ENCODE results near the gene COL5A3.

COL5A3 gene

DNA sequence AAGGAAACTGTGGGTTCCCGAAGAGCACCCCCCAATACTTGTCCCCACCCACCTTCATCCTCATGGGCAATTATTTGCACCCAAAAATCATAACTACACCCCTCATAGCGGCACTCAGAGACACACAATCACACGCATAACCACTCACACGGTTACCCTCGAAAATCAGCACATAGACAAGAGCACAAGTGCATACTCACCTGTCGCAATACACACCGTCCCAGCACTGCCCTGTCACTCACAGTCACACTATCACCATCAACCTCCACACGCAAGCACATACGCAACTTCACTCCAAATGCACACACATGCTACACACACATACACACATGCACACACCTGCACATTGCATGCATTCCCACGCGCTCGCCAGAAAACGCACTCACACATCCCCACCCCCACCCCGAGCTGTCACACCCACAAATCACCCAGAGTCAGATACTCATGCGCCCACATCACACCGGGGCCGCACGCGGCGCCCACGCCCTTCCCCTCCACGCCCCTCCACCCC lies 535 bp downstream of the COL5A3 start:
- DNase-seq = no peak

DNA sequence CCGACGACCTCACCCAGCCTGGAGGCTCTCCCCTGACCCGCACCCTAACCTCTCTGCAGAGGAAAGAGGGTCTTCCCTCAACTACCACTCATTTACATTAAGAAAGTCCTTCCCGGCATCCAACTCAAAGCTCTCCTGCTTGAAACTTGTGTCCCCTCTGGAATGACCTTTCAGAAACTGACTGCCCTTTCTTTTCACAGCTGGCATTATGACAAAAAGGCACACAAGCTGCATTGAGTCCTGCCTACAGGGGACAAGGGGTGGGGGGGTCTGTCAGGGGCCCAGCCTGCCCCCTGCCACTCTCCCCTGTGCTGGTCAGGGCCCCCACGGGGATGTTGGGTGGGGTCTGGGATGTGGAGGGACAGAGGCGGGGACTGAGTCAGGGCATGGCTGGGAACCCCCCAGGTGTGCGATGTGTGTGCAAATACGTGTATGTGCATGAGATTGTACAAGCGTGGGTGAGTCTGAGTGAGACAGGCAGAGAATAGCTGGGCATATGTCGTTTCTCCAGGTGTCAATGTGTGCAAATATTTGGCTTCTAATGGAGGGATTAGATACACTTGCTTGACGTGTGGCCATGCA lies 2.0 kb downstream of the COL5A3 start:
- no peak for DNase-seq

DNA sequence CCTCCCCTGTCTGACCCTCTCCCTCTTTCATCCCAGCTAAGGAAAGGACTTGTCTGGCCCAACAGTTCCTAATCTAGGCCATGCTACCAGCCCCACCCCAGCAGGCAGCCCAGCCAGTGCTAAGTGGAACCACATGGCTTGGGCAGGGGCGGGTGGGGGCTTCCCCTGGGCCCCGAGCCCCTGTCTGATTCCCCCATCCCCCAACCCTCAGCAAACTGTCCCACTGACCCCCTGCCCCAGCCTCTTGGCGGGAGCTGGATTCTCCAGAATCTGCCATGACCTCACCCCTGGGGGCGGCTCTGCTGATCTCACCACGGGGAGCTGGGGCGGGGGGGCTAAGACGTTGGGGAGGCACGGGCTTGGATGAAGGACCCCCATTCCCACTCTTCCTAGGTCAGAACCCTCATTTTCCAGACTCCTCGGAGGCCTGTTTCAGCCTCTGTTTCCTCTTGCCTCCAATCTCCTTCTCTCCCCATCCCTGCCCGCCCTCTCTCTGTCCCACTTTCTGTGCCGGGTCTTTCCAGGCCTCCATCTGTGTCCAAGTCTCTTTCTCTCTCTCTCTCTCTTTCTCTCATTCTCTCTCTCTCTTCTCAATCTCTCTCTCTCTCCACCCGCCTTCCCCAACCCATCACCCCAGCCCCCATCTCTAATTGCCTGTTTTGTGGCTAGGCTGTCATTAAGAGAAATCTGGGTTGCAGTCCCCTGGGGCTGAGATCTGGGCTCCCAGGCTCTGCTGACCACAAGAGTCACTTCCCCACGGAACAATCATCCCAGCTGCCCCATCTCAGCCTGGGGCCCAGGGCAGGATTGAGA lies 2.7 kb downstream of the COL5A3 start:
- DNase-seq = peak; percentile 76

DNA sequence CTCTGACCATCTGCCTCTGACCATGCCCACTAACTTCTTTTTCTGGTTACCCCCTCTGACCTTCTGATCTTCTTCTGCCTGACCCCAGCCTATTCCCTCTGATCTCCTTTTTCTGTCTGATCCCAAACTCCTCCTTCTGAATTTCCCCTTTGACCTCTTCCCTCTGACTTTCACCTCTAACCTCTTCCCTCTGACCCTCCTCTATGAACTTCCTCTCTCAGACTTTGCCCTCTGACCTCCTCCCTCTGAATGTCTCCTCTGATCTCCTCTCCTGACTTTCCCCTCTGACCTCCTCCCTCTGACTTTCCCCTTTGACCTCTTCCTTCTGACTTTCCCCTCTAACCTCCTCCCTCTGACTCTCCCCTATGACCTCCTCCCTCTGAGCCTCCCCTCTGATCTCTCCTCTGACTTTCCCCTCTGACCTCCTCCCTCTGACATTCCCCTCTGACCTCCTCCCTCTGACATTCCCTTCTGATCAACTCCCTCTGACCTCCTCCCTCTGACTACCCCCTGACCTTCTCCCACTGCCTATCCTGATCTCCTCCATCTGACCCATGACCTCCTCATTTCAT lies 3.5 kb downstream of the COL5A3 start:
- DNase-seq = no peak

DNA sequence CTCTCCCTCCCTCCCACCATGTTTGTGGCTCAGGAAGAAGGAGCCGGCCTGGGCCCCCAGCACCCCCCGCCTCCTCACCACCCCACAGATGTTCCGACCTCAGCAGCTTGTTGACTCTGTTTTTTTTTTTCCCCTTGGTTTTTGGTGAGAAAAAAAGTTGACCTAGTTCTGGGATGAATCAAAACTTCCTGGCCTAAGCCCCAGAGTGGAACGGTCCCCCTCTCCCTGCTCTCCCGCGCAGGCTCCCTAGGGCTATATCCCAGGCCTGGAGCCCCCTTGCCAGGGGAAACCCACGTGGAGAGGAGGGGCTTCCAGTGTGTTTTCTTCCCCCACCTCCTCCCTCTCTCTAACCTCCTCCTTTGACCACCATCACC lies 4.0 kb downstream of the COL5A3 start:
- DNase-seq = peak; percentile 70

DNA sequence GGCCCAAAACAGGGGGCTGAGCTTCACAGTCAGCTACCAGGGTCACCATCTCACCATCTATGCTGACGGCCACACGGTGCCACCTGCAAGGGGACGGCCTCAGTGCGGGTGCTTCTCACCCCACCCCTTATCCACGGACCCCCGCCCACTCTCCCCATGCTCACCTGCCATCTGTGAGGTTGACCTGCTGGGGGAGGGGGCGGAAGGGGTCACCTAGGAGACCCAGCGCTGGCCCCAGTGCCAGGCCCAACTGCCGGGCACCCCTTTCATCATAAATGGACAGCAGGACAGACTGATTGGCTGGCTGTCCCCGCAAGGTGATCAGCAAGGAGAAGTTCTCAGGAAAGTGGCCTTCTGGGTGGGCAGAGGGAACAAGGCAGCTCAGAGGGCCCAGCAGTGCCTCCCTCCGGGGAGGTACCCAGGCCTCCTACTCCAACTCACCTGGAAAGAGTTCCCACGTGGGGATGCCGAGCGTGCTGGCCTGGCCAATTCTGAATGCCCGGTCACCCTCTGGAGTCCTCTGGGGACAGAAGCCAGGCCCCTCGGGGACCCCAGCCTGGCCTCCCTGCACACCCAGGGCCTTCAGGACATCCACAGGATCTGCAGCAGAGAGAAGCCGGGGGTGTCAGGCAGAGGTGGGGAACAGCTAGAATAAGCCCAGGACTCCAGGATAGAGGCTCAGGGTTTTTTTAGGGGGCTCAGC lies 4.5 kb downstream of the COL5A3 start:
- DNase-seq = no peak

DNA sequence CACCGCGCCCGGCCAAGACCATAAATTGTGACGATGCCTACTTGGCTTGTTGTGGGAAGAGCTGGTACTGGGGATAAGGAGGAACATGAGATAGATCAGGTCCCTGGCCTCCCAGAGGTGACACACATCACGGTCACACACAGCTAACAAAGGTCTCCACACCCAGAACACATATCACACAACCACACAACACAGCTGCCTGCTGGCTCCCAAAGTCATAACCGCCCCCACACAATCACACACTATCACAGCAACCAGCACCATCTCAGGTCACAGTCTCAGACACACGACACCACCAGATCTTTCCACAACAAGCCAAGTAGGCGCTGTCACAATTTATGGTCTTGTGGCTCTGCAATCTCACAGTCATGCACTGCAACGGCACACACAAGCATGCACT lies 5.7 kb downstream of the COL5A3 start:
- no peak for DNase-seq

DNA sequence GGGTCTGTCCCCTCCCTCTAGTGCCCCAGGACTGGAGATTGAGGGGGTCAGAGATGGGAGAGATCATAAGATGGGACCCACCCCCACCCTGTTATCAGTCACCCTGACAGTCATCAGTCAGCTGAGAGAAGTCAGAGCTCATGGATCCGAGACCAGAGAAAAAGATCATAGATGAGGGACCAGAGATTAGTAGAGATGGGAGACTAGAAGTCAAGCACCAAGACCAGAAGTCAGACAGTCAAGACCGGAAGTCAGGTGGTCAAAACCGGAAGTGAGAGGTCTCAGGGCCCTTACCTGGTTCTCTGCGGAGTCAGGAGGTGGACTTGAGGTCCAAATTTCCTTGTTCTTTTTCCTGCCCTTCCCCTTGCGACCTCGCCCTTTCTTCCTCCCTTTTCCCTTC lies 7.0 kb downstream of the COL5A3 start:
- no peak for DNase-seq

DNA sequence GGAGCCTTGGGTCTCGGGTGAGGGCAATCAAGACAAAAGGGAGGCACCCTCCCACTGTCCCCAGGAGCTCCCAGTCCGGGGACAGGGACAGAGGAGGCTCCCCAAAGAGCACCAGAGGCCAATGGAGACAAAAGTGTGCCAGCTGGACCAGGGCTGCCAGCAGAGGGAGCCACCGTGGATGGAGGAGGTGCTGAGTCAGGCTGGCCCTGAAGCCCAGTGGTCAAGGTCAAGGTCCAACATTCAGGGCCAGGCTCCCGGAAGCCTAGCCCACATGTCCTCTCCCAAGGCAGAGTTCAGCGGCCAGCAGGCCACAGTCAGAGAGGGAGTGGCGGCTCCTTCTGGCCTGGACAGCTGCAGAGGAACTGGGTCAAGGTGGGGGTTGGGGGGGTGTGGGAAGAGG lies 8.4 kb downstream of the COL5A3 start:
- no peak for DNase-seq

DNA sequence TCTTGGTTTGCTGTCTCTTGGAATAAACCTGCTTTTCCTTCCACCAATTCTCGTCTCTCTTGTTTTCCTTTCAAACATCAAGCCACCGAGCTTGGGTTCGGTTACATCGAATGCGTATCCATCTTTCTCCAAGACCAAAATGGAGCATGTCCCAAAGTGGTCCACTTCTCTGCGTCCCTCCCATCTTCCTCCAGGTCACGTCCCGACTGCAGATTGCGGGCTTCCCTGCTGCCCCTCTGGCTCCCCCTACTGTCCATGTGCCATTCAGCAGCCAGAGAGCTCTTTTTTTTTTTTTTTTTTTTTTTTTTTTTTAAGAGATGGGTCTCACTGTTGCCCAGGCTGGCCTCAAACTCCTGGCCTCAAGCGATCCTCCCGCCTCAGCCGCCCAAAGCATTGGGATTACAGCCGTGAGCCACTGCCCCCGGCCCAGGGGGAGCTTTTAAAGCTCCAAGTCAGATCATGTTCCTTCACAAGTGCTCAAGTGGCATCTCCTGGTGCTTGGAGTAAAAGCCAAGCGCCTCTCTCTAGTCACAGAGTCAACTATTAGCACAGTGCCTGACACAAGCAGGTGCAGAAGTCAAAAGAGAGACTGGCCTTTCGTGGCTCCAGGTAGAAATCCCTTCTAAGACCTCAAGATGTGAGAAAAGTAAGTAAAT lies 10.0 kb downstream of the COL5A3 start:
- DNase-seq = peak; percentile 76

DNA sequence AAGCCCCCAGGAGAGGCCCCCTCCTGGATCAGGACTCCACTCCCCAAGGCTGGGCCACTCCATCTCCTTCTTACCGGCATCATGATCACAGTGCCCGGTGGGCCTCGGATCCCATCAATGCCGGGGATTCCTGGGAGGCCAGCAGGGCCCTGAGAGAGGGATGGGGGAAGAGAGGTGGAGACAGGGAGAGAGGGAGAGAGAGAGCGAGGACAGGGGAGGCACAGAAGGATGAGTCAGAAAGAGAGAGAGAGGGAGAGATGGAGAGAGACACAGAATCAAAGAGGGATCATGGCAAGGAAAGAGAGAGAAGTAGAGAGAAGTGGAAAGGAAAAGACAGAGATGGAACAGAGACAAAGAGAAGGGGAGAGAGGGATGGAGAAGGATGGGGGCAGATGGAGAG lies 13.8 kb downstream of the COL5A3 start:
- peak; percentile 37 for DNase-seq

DNA sequence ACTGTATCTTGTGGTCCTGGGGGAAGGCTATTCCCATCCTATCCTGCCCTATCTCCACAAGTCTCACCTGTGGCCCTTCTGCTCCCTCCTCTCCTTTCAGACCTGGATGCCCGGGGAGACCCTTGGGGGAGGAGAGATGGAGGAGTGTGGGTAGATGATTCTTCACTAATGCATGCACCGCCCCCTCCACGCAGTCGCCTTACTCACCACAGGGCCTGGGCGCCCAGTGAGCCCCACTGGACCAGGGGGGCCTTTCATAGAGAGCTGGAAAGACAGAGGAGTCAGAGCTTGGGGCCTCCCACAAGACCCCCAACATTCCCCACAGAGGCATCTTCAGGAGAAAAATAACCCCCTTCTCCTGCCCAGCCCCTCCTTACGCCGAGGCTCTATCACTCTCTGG lies 14.3 kb downstream of the COL5A3 start:
- DNase-seq = no peak

DNA sequence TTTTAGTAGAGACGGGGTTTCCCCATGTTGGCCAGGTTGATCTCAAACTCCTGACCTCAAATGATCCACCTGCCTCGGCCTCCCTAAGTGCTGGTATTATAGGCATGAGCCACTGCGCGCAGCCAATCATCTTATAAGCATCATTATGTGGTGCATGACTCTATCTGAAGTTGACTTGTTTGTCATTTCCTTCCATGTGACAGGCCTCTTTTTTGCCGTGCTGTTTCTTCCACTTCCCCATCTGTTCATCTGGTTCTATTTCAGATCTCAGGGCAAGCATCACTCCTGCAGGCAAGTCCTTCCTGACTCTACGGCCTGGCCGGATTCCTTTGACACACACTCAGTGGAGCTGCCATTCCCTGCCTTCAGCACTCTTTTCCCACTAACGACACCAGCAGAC lies 15.2 kb downstream of the COL5A3 start:
- no peak for DNase-seq

DNA sequence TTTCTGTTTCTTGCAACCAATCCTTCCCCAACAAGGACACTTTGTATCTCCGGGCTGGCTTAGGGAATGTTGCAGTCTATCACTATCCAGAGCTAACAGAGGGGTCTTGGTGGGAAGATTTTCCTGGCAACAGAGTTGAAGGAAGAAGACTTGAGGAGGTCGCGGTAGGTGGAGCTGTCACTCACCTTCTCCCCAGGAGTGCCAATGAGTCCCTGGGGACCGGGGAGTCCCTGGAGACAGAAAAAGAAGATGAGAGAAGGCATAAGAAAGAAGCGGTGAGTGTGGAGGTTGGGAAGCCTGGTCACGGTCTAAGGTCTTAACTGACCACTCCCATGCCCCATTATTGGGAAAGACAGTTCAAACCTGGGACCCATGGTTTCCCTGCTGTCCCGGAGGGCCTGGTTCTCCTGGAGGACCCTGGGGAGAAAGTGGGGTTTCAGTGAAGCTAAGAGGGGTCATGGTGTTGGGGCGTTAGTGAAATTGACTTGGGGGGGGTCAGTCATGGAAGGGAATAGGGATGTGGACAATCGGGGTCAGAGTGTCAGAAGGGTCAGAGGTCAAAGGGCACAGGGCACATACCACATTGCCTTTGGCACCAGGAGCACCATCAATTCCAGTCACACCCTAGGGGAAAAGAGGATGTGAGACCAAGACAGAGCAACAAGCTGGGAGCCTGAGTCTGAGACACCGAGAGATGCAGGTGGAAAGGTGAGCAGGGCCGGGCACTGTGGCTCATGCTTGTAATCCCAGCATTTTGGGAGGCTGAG lies 18.7 kb downstream of the COL5A3 start:
- DNase-seq = no peak

DNA sequence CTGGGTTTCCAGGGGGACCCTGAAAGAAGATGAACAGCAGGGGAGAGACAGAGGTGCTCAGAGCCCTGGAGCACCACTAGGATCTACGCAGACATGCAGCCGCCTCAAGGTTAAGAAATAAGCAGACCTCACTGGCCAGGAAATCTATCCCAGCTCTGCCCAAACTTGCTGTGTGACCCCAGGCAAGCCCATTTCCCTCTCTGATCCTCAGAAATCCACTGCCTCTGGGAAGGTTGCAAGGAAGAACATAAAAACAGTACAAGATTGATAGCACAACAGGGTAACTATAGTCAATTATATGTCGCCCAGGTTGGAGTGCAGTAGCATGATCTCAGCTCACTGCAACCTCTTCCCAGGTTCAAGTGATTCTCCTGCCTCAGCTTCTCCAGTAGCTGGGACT lies 20.8 kb downstream of the COL5A3 start:
- DNase-seq = no peak

DNA sequence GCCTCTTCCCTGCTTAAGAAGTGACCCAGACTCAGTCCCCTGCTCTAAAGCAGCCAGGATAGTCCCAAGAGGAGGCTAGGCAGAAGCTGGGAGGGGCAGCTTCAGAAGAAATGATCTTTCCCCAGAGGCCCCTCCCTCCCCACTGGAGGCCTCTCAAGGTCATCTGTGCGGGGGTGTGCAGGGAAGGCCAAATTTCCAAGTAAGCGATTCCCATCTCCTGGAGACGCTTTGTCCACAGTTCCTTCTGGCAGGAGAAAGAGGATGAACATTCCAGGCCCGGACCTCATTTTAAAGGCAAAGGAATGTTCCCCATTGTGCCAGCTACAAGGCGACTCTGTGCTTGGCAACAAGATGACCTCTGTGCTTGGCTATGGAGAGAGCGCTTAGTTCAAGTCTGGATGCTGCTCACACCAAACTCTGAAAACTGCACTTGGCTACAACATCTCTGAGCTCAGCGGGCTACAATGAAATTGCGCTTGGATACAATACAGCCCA lies 23.5 kb downstream of the COL5A3 start:
- peak; percentile 42 for DNase-seq

DNA sequence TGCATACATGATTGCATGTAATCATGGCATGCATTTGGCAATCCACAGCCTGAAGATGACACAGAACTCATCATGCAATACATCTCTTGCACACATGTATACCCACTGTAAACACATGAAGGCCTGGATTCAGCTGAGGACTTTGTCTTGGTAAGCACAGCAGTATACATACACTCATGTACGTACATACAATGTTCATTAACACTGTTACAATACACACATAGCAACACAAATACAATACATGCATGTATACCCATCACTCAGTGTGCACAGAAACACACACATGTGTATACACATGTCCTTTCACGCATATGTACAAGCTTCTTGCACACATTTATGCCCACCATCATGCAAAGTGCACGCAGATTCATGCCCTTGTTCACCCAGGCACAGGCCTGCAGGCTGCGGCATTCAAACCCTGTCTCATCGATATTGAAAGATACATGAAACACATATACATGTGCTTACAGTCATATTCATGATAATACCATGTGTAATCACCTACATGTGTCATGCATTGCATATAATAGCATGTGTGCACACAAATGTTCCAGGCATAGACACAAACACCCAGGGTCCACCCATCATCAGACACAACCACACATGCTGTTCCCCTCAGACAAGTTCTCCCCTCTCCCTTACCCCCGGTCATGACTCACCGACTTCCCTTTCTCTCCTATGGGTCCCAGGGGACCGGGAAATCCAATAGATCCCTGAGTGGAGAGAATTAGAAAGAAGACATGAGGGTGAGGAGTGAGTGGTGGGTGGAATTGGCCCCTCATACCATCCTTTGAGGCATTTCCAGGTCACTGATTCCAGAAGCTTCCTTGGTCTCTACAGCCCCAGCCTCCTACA lies 28.7 kb downstream of the COL5A3 start:
- DNase-seq = peak; percentile 64

DNA sequence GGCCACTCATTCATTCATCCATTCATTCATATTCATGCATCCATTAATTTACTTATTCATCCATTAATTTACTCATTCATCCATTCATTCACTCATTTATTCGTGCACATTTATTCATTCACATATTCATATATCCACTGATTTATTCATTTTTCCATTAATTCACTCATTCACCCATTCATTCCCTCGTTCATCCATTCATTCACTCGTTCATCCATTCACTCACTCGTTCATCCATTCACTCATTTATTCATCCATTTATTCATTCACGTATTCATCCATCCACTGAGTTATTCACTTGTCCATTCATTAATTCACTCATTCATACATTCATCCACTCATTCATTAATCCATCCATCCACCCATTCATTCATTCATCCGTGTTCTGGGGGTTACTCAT lies 38.2 kb downstream of the COL5A3 start:
- DNase-seq = no peak

DNA sequence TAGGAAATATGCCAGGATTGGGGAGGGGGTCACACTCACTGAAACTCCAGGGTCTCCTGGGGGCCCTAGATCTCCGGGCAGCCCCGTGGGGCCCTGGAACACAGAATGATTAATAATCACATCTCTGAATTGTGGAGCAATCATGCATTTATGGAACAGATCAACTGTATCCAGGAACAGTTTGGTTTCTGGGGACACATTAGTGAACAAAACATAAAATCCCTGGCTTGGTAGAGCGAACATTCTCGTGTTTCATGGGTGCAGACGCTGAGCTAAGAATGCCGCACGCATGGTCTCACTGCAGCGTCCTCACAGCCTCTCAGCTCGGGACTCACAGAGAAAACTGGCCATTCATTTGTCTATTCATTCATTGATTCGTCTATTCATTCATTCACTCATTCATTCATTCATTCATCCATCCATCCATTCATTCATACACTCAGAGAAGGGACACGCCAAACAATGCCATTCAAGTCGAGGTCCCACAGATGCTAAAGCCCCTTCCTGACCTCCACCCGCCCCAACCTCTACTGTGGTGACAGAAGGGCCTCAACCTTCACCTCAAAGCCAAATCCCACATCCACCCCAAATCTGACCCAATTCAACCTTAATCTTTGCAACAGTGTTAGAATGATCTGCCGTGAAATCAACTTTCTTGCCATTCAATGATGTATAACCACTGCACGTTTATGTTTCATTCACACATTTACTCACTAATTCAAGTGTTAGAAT lies 39.0 kb downstream of the COL5A3 start:
- DNase-seq = no peak

DNA sequence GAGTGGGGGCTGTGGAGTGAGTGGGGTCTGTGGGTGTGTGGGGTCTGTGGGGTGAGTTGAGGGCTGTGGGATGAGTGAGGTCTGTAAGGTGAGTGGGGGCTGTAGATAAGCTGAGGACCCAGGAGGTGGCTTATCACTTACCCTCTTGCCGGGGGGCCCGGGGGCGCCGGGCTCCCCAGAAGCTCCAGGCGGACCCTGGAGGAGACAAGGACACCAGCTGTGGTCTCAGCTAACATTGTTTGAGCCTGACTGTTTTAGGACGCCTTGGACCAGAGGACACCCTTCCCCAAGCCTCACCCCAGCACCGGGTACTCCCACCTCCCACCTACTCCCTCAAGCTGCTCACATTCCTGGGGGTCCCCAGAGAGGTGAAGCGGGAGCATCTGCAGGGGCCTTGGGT lies 39.8 kb downstream of the COL5A3 start:
- DNase-seq = no peak

DNA sequence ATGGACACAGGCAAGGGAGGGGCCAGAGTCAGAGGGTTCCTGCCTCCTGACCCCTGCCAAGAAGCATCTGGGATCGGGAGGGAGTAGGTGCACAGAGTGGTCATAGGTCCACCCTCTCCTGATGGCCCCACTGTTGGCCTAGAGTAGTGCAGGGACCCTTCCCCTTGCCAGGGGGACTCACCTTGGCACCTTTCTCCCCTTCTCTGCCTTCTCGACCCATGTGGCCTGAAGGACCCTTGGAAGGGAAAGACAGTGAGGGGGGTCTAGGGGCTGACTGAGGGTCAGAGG lies 40.7 kb downstream of the COL5A3 start:
- no peak for DNase-seq
